ENCODE results near the gene TRIM28. TPM values are rescaled to one million over a fixed set of nuclear protein-coding genes. Genes with fewer than 3 reads are reported as not detected.

TRIM28 gene
- total and polyA plus RNA-seq, 9 of the 15 experiments (the other 6 are each of a cell fraction or from before 2014, with no cell fraction given) = 12.1 to 797 (median 490) TPM

- TF ChIP-seq POLR2H (tag; IDR thresholded peaks at IDR 0.05; ENCODE audit: low read depth) (no peak), CHCHD3 (CRISPR knock-in tag; IDR thresholded peaks at IDR 0.05) (no peak), DACH1 (IDR thresholded peaks at IDR 0.05; ENCODE audit: partially characterized antibody) (no peak), CREB1 (IDR thresholded peaks at IDR 0.05) (no peak), CREB1 (CRISPR knock-in tag; IDR thresholded peaks at IDR 0.05) (no peak), POLR2G (IDR thresholded peaks at IDR 0.05; ENCODE audit: low read depth, low read length) (no peak), TEAD2 (tag; IDR thresholded peaks at IDR 0.05) (no peak), SAFB (IDR thresholded peaks at IDR 0.05; ENCODE audit: borderline replicate concordance, low read depth, low read length) (no peak), ELK3 (CRISPR knock-in tag; IDR thresholded peaks at IDR 0.05) (no peak), HOMEZ (CRISPR knock-in tag; IDR thresholded peaks at IDR 0.05) (no peak), SAFB2 (IDR thresholded peaks at IDR 0.05; ENCODE audit: borderline replicate concordance, low read depth, low read length, severe bottlenecking) (no peak), PRMT5 (CRISPR knock-in tag; IDR thresholded peaks at IDR 0.05) (no peak), SRSF1 (IDR thresholded peaks at IDR 0.05; ENCODE audit: low read depth, low read length) (no peak), ZBTB11 (CRISPR knock-in tag; IDR thresholded peaks at IDR 0.05) (no peak), CTCF (IDR thresholded peaks at IDR 0.05 in 2 of 3, conservative IDR thresholded peaks at IDR 0.05 in 1 of 3; ENCODE audit: insufficient read depth in 2 of 3, low read depth in 1 of 3, low read length in 3 of 3) (no peak), ZNF282 (CRISPR knock-in tag; IDR thresholded peaks at IDR 0.05) (no peak), ZNF124 (CRISPR knock-in tag; IDR thresholded peaks at IDR 0.05) (no peak)
Measured at GRCh38 chr19:58558066-58558622, 14.3 kb downstream of the TRIM28 start, which contains the start of gene UBE2M (continued).

All from K562 (cell line).